HEK293 (cell line): ENCODE measurements around the gene EED.
A peak's percentile ranks its signal among the peaks of the same experiment; 100 is the strongest.

Experiments used
- KLF1 ChIP-seq: fragments of 450-650 bp; formaldehyde crosslinking; IDR thresholded peaks from 2 replicates; pipeline ENCODE4 v1.5.1; 2016; ENCODE audit warnings: missing biosample characterization, missing genetic modification characterization
- OSR2 ChIP-seq: fragments of 450-650 bp; formaldehyde crosslinking; IDR thresholded peaks from 2 replicates; pipeline ENCODE4 v1.5.1; 2016; ENCODE audit warnings: missing biosample characterization, missing genetic modification characterization
- PBX3 ChIP-seq: sonication (generic); formaldehyde crosslinking; IDR thresholded peaks from 2 replicates; pipeline ENCODE4 v1.8.1; 2022; ENCODE audit warnings: mild to moderate bottlenecking, moderate library complexity, missing genetic modification reagents
- PRDM2 ChIP-seq: fragments of 450-650 bp; formaldehyde crosslinking; IDR thresholded peaks from 2 replicates; pipeline ENCODE4 v1.5.1; 2016; ENCODE audit warnings: missing biosample characterization, missing genetic modification characterization, borderline replicate concordance
- SCRT1 ChIP-seq: fragments of 450-650 bp; formaldehyde crosslinking; IDR thresholded peaks from 2 replicates; pipeline ENCODE4 v1.5.1; 2016; ENCODE audit warnings: missing biosample characterization, missing genetic modification characterization, borderline replicate concordance
- TCF7L2 ChIP-seq: IDR thresholded peaks from 2 replicates; pipeline ENCODE4 v1.6.1; 2011; ENCODE audit warnings: low read depth, mild to moderate bottlenecking, inconsistent platforms, low read length, moderate library complexity, borderline replicate concordance
- TSHZ1 ChIP-seq: fragments of 450-650 bp; formaldehyde crosslinking; IDR thresholded peaks from 2 replicates; pipeline ENCODE4 v1.5.1; 2016; ENCODE audit warnings: missing biosample characterization, missing genetic modification characterization, borderline replicate concordance
- ZBTB1 ChIP-seq: fragments of 450-650 bp; formaldehyde crosslinking; IDR thresholded peaks from 2 replicates; pipeline ENCODE4 v1.5.1; 2016; ENCODE audit warnings: missing biosample characterization, missing genetic modification characterization
- ZBTB10 ChIP-seq: fragments of 450-650 bp; formaldehyde crosslinking; IDR thresholded peaks from 2 replicates; pipeline ENCODE4 v1.5.1; 2016; ENCODE audit warnings: missing biosample characterization, missing genetic modification characterization
- ZBTB21 ChIP-seq: fragments of 450-650 bp; formaldehyde crosslinking; IDR thresholded peaks from 2 replicates; pipeline ENCODE4 v1.5.1; 2017; ENCODE audit warnings: missing biosample characterization, missing genetic modification characterization
- ZBTB7A ChIP-seq: fragments of 450-650 bp; formaldehyde crosslinking; IDR thresholded peaks from 2 replicates; pipeline ENCODE4 v1.5.1; 2016; ENCODE audit warnings: low read depth, missing biosample characterization, missing genetic modification characterization
- ZBTB8A ChIP-seq: fragments of 450-650 bp; formaldehyde crosslinking; IDR thresholded peaks from 2 replicates; pipeline ENCODE4 v1.5.1; 2016; ENCODE audit warnings: missing biosample characterization, missing genetic modification characterization
- ZFHX2 ChIP-seq: fragments of 450-650 bp; formaldehyde crosslinking; conservative IDR thresholded peaks from 2 replicates; pipeline ENCODE4 v1.5.1; 2016; ENCODE audit warnings: missing biosample characterization, missing genetic modification characterization
- ZNF112 ChIP-seq: fragments of 450-650 bp; formaldehyde crosslinking; IDR thresholded peaks from 2 replicates; pipeline ENCODE4 v1.5.0; 2017; ENCODE audit warnings: missing biosample characterization, missing genetic modification characterization
- ZNF121 ChIP-seq: fragments of 450-650 bp; formaldehyde crosslinking; IDR thresholded peaks from 2 replicates; pipeline ENCODE4 v1.5.1; 2016; ENCODE audit warnings: missing biosample characterization, missing genetic modification characterization
- ZNF184 ChIP-seq: fragments of 450-650 bp; IDR thresholded peaks from 2 replicates; pipeline ENCODE4 v1.5.1; 2018; ENCODE audit warnings: missing biosample characterization, mild to moderate bottlenecking, missing genetic modification characterization
- ZNF335 ChIP-seq: fragments of 450-650 bp; formaldehyde crosslinking; conservative IDR thresholded peaks from 2 replicates; pipeline ENCODE4 v1.5.1; 2016; ENCODE audit warnings: missing biosample characterization, missing genetic modification characterization
- ZNF510 ChIP-seq: fragments of 450-650 bp; formaldehyde crosslinking; IDR thresholded peaks from 2 replicates; pipeline ENCODE4 v1.5.1; 2018; ENCODE audit warnings: mild to moderate bottlenecking, missing genetic modification characterization, missing biosample characterization; ENCODE audit not compliant: insufficient replicate concordance
- ZNF549 ChIP-seq: fragments of 450-650 bp; IDR thresholded peaks from 2 replicates; pipeline ENCODE4 v1.5.1; 2018; ENCODE audit warnings: missing biosample characterization, missing genetic modification characterization, mild to moderate bottlenecking, inconsistent platforms, moderate library complexity
- ZNF623 ChIP-seq: fragments of 450-650 bp; formaldehyde crosslinking; IDR thresholded peaks from 2 replicates; pipeline ENCODE4 v1.5.1; 2016; ENCODE audit warnings: missing biosample characterization, missing genetic modification characterization
- ZNF639 ChIP-seq: fragments of 450-650 bp; formaldehyde crosslinking; IDR thresholded peaks from 2 replicates; pipeline ENCODE4 v1.5.1; 2016; ENCODE audit warnings: missing biosample characterization, missing genetic modification characterization
- ZSCAN18 ChIP-seq: fragments of 450-650 bp; formaldehyde crosslinking; IDR thresholded peaks from 2 replicates; pipeline ENCODE4 v1.5.1; 2016; ENCODE audit warnings: missing biosample characterization, missing genetic modification characterization

Gene EED

GRCh38 chr11:86244522-86245368 is at the start of gene EED (continued):
- TF ChIP-seq ZBTB8A (peak; percentile 93), ZSCAN18 (peak; percentile 11), ZBTB21 (tag by site-specific recombination) (no peak), ZNF510 (tag by site-specific recombination) (no peak), PBX3 (CRISPR knock-in tag) (peak; percentile 69; the same call in 1 of the 2 replicates), ZNF121 (tag by site-specific recombination) (peak; percentile 53; the same call in 1 of the 2 replicates), ZNF335 (tag by site-specific recombination) (peak; percentile 77), PRDM2 (no peak), ZBTB10 (tag by site-specific recombination) (peak; percentile 64; the same call in 1 of the 2 replicates), SCRT1 (tag by site-specific recombination) (no peak), OSR2 (tag by site-specific recombination) (no peak), ZBTB7A (tag by site-specific recombination) (peak; percentile 85; the same call in 1 of the 2 replicates), KLF1 (tag by site-specific recombination) (peak; percentile 61), ZNF112 (tag by site-specific recombination) (no peak), ZNF184 (tag by site-specific recombination) (no peak), ZBTB1 (tag by site-specific recombination) (no peak), ZFHX2 (tag by site-specific recombination) (no peak), ZNF639 (peak; percentile 74), ZNF549 (no peak), TCF7L2 (0 out of 2 replicates have a peak, but pooled peaks have one; percentile 29), ZNF623 (tag by site-specific recombination) (no peak), TSHZ1 (tag by site-specific recombination) (no peak)
